ENCODE measurements around the gene POR. TPM values are rescaled to one million over a fixed set of nuclear protein-coding genes. Genes with fewer than 3 reads are reported as not detected.
"Not testable (repeated sequence)": the region's sequence is repeated elsewhere in the genome, so short reads cannot be mapped to it uniquely, and the experiment has no call there.

POR gene
- total RNA-seq, 1 experiment from 2014 or later, result 205 TPM

DNA sequence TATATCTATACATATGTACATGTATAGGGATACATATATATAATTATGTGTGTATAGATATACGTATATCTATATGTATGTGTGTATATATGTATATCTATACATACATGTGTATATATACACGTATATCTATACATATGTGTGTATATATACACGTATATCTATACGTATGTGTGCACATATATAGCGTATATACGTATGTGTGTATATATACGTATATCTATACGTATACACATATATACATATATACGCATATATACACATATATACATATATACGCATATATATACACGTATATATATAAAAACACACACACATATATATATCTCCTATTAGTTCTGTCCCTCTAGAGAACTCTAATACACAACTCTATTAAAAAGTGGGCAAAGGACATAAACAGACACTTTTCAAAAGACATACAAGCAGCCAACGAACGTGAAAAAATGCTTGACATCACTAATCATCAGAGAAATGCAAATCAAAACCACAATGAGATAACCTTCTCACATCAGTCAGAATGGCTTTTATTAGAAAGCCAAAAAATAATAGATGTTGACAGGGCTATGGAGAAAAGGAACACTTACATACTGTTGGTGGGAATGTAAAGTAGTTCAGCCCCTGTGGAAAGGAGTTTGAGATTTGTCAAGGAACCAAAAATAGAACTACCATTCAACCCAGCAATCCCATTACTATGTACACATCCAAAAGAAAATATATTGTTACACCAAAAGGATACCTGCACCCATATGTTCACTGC, 101.4 kb downstream of the POR start:
- intact Hi-C loops (cut with micrococcal nuclease; ENCODE audit: unreplicated experiment), result no loop called here
- H3K79me2 ChIP-seq (ENCODE audit: low read depth), result no peaks in the 10 kb centered on the region
- no peaks in the 10 kb centered on the region for H3K4me1 ChIP-seq (replicated peaks; ENCODE audit: insufficient read depth)
- H4K20me1 ChIP-seq (ENCODE audit: insufficient read depth), result no peaks in the 10 kb centered on the region
- no peak overlapping the region for H3K4me3 ChIP-seq
- no peaks in the 10 kb centered on the region for H3K9me2 ChIP-seq (ENCODE audit: insufficient read depth)
- H3K27me3 ChIP-seq (ENCODE audit: insufficient read depth, low read depth), result no peaks in the 10 kb centered on the region
- ChIA-PET CTCF (no interaction called here), POLR2A (ENCODE audit: unreplicated experiment) (no interaction called here)
- BruUV-seq (replicated peaks), result no TSS peak
- no peak overlapping the region for H3K27ac ChIP-seq
- H3K9me3 ChIP-seq (ENCODE audit: insufficient read depth, low read depth), result no peaks in the 10 kb centered on the region
- H3K36me3 ChIP-seq (ENCODE audit: low read depth), result 0 out of 2 replicates have a peak, but pooled peaks cover 3% of the 10 kb centered on the region
- TF ChIP-seq EZH2 (IDR thresholded peaks at IDR 0.05; ENCODE audit: low read depth), result no peak
- TF ChIP-seq, protein P1, sequence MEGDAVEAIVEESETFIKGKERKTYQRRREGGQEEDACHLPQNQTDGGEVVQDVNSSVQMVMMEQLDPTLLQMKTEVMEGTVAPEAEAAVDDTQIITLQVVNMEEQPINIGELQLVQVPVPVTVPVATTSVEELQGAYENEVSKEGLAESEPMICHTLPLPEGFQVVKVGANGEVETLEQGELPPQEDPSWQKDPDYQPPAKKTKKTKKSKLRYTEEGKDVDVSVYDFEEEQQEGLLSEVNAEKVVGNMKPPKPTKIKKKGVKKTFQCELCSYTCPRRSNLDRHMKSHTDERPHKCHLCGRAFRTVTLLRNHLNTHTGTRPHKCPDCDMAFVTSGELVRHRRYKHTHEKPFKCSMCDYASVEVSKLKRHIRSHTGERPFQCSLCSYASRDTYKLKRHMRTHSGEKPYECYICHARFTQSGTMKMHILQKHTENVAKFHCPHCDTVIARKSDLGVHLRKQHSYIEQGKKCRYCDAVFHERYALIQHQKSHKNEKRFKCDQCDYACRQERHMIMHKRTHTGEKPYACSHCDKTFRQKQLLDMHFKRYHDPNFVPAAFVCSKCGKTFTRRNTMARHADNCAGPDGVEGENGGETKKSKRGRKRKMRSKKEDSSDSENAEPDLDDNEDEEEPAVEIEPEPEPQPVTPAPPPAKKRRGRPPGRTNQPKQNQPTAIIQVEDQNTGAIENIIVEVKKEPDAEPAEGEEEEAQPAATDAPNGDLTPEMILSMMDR (conservative IDR thresholded peaks at IDR 0.05), result no peak
- no peak overlapping the region for H3K4me2 ChIP-seq
- peaks cover 4% of the 10 kb centered on the region; the same call in 1 of the 2 replicates for H3F3A ChIP-seq (ENCODE audit: insufficient read depth, low read depth)
- no peak overlapping the region for H2AFZ ChIP-seq
- DNase-seq, result no peak

DNA sequence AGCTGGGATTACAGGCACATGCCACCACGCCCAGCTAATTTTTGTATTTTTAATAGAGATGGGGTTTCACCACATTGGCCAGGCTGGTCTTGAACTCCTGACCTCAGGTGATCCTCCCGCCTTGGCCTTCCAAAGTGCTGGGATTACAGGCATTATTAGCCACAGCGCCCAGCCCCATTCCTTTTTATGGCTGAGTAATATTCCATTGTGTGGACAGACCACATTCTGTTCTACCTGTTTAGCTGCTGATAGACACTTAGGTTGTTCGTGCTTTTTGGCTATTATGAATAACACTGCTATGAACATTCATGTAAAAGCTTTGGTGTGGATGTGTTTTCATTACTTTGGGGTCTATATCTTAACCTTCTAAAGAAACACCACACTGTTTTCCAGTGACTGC, 103.6 kb downstream of the POR start:
- ChIA-PET CTCF (interaction anchor here (0.6 kb wide), 1 partner anchor 69 kb away, joined by 3 read pairs; no protein-coding TSS in a partner anchor), POLR2A (ENCODE audit: unreplicated experiment) (interaction anchor here (0.7 kb wide), 1 partner anchor 128 kb away, joined by 4 read pairs; no protein-coding TSS in a partner anchor)
- H4K20me1 ChIP-seq (ENCODE audit: insufficient read depth); H3K27me3 ChIP-seq (ENCODE audit: insufficient read depth, low read depth); H3K36me3 ChIP-seq (ENCODE audit: low read depth); H3K4me1 ChIP-seq (replicated peaks; ENCODE audit: insufficient read depth); H3K9me2 ChIP-seq (ENCODE audit: insufficient read depth); H3K27ac ChIP-seq; H3K79me2 ChIP-seq (ENCODE audit: low read depth); H3K4me3 ChIP-seq; DNase-seq; H3F3A ChIP-seq (ENCODE audit: insufficient read depth, low read depth); intact Hi-C loops (cut with micrococcal nuclease; ENCODE audit: unreplicated experiment); H3K9me3 ChIP-seq (ENCODE audit: insufficient read depth, low read depth); H2AFZ ChIP-seq; H3K4me2 ChIP-seq; BruUV-seq (replicated peaks): not testable (repeated sequence)

DNA sequence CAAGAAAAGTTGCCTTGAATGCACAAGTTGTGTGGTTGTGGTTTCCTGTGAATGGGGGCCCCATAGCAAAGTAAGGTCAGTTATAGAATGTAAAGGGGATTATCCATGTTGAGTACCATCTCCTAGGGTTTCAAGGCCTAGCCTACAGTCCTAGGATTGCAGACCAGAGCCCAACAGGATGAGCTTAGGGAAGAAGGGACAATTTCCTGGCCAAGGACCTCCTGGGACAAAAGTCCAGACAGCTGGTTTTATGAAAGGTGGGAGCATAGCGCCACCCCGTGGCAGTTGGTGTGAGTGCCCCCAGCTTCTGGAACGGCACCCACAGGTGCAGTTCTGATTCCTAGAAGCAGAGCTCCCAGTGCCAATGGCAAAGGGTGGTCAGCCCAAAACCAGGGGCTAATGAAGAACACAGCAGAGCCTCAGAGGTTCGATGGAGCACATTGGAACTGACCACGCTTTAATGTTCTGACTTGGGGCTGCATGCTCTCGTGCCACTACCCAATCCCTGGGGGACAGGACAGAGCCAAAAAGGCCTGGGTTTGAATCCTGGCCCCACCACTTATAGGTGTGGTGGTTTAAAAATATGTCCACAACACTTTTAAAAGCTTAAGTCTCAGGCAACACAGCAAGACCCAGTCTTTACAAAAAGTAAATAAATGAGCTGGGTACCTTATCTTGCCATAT, 105.2 kb downstream of the POR start:
- ChIA-PET CTCF (interaction anchor here (0.5 to 2.9 kb wide), 9 partner anchors 23 to 936 kb away, joined by 3 to 17 read pairs (median 4); partner anchors contain the start of genes MDH2 and STYXL1), POLR2A (ENCODE audit: unreplicated experiment) (interaction anchor here (0.6 kb wide), 2 partner anchors 76 to 271 kb away, joined by 3 to 4 read pairs; no protein-coding TSS in a partner anchor)
- H3K36me3 ChIP-seq (ENCODE audit: low read depth), result 0 out of 2 replicates have a peak, but pooled peaks cover 3% of the 10 kb centered on the region
- no peak overlapping the region for H3K27ac ChIP-seq
- no peak overlapping the region for H2AFZ ChIP-seq
- intact Hi-C loops (cut with micrococcal nuclease; ENCODE audit: unreplicated experiment), result loop anchor here (1.0 kb wide), 1 partner anchor 154 kb away; no protein-coding TSS in a partner anchor
- no peaks in the 10 kb centered on the region for H3K9me3 ChIP-seq (ENCODE audit: insufficient read depth, low read depth)
- BruUV-seq (replicated peaks), result no TSS peak
- no peaks in the 10 kb centered on the region for H3K9me2 ChIP-seq (ENCODE audit: insufficient read depth)
- H4K20me1 ChIP-seq (ENCODE audit: insufficient read depth), result no peaks in the 10 kb centered on the region
- DNase-seq, result peak; percentile 51 to 78
- no peaks in the 10 kb centered on the region for H3K79me2 ChIP-seq (ENCODE audit: low read depth)
- no peak overlapping the region for H3K4me3 ChIP-seq
- peaks cover 4% of the 10 kb centered on the region; the same call in 1 of the 2 replicates for H3F3A ChIP-seq (ENCODE audit: insufficient read depth, low read depth)
- no peaks in the 10 kb centered on the region for H3K4me1 ChIP-seq (replicated peaks; ENCODE audit: insufficient read depth)
- no peaks in the 10 kb centered on the region for H3K27me3 ChIP-seq (ENCODE audit: insufficient read depth, low read depth)
- TF ChIP-seq, protein P1 (conservative IDR thresholded peaks at IDR 0.05), result peak; percentile 88
- TF ChIP-seq EZH2 (IDR thresholded peaks at IDR 0.05; ENCODE audit: low read depth), result no peak
- no peak overlapping the region for H3K4me2 ChIP-seq

Measured in PC-9 (cell line).